Left renal pelvis (tissue), 4 donors: ENCODE measurements around the gene HCFC1. TPM values are rescaled to one million over a fixed set of nuclear protein-coding genes. Genes with fewer than 3 reads are reported as not detected.

Source experiments
- DNase-seq, 4 donors: peaks; one replicate each; pipeline ENCODE4 v3.0.0-alpha.2; 2013; ENCODE audit warnings: low read depth in 4 of 4, low spot score in 3 of 4
- polyA plus RNA-seq, 4 donors: library from polyadenylated mRNA; unstranded; fragments of 120-200 nt; gene quantifications; one replicate each; pipeline ENCODE4 v1.2.1, GENCODE V29; 2013; ENCODE audit not compliant: insufficient read length in 4 of 4

Gene HCFC1
- polyA plus RNA-seq = 10 to 100 TPM; 38.1 to 49.9 (median 42.2) TPM

DNA sequence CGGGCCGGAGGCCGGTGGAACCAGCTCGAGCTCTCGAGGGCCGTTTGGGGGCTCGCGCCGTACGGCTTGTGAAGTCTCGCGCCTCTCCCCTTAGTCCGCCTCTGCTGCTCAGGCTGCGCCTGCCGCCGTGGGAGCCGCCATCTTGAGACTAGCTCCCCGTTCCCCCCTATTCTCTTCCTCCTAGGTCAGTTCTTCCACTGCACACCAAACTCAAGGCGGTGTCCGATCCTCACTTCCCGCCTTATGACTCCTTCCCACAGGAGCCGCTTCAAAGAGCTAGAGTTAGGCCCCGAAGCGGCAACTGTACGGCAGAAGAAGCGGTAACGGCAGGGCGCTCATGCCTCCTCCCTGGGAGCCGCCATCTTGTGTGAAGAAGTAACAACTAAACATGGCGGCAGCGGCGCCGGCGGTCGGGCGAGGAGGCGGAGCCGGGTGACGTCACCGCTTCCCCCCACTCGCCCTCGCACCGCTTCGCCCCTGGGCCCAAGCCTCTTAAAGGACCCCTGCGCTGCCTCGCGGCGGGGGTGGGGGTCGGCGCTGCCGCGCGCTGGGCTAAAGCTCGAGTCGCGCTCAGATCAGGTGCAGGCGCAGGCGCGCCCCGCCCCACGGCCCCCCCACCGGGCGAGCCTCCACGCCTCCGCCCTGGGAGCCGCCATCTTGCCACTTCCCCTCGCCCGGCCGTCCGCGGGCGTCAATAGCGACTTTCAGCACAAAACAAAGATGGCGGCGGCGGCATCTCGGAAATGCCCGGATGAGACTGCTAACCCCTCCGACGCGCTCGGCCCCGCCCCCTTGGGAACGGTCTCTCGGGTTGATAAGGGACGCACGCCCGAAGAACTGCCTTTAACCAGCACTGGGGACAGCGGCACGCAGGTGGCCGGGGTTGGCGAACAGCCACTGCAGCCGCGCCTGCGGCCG, at the start of gene HCFC1:
Gene HCFC1, minus strand, starts transcription at position 369 of the 918 bp plus-strand sequence. CDS start 978 bp downstream, outside the sequence.
- DNase-seq = peak in 3 of 4 donors; percentile 76 to 79 (median 77)

DNA sequence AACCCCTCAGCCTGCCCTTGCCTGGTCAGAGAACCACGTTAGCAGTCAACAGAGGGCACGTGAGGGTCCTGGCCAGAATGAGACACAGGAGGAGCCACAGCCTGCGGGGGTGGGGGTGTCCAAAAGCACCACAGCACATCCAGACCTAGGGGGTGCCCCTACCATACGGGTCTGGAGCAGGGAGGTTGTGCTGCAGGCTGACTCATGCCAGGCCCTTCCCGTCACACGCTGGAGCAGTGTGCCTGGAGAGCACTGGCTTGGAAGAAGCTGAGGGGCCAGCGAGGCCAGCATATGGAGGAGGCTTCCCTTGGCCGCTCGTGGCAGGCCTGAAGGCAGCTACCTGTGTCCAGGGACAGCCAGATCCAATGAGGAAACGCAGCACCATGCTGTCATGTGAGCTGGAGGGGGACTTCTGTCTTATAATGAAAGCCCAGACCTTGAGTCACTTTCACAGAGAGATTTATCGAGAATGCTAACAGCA, 49.6 kb upstream of the HCFC1 start:
- no peak for DNase-seq

- no peak for DNase-seq
Measured at GRCh38 chrX:154020536-154021115, 49.0 kb upstream of the HCFC1 start.

DNA sequence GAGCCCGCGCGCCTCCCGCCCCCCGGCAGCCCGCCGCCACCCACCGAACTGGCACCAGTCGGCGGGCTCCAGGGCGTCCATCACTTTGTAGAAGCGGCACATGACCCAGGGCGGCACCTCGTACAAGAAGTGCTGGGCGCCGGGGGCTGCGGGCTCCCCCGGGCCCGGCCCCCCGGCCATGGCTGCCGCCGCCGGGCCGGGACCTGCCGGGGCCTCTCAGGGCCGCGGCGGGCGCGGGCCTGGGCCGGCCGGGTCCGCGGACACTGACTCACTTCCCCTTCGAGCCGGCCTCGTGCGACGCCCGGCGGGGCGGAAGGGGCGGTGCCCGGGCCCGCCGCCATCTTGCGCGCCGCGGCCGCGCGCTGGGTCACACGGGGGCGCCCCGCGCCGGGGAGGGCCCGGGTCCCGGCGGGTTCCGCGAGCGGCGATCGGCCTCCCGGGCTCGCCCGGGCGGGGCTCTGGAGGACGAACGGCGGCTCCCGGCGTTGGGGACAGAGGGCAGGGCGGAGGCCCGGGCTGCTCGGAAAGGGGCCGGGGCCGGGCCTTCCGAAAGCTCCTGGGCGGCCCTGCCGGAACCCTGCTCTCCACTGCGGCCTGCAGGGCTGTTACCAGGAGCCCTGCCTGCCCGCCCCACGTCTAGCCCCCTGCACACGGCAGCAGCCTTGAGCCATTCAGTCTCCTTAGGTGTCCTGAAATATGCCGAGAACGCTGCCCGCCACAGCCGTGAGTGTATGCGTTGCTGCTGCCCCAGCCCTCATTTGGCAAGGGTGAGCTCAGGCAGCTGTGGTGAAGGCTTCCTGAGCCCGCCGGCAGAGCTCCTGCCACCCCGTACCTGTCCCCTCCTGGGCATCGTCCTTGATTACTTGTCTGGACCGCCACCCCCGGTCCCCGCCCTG, 48.3 kb upstream of the HCFC1 start, which contains the start of gene IRAK1:
Gene IRAK1, minus strand, starts transcription at position 270 of the 896 bp plus-strand sequence. Its CDS starts 90 bp downstream, at position 180.
- no peak for DNase-seq

DNA sequence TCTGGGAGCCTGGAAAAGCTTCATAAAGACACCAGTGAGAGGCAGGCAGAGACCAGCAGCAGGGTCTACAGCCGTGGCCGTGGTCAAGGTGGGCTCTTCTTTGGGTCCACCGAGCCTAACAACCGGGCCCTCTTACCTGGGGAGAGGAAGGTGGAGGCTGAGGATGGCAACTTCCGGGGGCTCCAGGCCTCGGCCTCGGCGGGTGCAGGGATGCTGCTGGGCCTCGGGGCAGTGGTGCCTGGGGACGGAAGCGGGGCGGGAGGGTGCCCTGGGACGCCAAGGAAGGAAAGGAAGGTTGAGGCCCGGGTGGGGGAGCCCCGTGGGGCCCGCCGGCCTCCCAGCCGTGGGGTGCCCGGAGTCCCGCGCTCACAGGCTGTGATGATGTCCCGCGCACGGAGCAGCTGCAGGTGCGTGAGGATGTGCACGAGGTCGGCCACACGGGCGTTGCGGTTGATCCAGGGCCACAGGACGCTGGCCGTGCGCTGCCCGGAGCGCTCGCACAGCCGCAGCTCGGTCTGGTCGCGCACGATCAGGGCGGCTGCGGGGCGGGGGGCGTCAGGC, 47.5 kb upstream of the HCFC1 start:
- DNase-seq = no peak

DNA sequence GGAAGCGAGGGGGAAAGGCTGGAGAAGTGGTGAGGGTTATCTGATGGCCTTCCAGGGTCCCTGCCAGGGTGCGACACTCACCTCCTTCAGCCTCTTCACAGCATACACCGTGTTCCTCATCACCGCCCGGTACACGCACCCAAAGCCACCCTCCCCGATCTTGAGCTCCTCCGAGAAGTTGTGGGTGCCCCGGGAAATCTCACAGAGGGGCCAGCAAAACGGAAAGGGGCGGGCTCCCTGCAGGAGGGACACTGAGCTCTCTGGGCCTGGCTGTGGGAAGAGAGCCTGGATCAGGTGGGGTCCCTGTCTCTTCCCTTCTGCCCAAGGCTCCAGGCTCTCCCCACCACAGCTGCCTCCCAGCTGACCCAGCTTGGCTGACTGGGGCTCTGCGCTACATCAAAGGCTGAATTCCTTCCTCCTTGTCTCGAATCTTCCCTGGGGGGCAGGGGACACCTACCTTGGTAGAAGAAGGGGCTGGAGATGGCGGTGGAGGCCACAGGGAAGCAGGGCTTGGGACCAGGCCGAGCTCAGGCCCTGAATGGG, 47.0 kb upstream of the HCFC1 start:
- no peak for DNase-seq

GRCh38 chrX:154017766-154018517, 46.3 kb upstream of the HCFC1 start:
- no peak for DNase-seq

DNA sequence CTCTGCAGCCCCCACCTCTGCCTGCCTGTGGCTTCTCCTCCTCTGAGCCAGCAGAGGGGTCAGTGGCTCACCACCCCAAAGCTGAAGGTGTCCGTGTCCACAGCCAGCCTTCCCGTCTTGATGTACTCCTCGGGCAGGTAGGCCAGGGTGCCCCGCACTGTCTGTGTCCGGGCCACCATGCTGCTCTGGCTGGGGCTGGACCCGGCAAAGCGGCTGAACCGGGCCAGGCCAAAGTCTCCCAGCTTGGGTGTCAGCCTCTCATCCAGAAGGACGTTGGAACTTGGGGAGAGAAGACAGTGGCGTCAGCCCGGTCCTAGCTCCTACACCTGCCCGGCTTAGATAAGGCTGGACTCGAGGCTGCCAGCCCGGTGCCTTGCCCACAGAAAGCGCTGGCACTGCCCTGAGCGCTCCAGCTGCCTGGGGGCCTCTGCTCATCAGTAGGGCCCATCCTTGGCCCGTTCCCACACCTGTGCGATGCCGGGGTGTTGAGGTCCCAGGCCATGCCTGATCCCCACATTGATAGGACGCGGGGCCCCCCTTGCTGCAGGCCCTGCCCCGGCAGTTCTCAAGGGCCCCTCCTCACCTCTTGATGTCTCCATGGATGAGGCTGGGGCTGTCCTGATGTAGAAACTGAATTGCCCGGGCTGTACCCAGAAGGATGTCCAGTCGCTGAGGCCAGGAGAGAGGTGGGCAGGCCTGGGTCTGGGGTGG, 44.9 kb upstream of the HCFC1 start:
- DNase-seq = no peak

DNA sequence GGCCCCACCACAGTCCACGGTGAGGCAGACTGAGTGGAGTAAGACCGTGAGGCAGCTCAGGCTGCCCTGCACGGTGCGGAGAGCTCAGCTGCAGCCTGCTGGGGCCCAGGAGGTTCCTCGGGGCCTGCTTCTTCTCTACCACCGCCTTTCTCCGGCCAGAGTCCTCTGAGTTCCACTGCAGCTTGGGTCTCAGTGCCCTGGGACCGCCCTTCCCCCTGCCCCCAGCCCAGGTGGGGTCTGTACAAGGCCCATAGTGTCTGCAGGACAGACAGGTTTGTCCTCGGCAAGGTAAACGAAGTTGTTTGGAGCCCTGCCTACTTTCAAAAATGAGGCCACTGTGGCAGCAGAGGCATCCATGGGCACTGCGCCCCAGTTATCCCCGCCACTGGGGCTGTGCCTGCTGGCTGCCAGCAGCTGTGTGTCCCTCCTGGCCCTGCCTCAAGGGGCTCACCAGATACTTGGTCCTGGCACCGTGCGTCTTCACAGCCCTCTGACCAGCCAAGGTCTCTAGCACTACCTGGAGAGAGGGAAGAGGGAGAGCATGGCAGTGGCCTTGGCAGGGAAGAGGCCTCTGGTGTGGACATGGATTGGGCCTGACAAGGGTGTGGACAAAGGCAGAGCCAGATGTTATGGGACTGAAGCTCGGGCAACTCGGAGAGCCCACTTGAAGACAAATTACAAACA, 44.1 kb upstream of the HCFC1 start:
- DNase-seq = no peak

DNA sequence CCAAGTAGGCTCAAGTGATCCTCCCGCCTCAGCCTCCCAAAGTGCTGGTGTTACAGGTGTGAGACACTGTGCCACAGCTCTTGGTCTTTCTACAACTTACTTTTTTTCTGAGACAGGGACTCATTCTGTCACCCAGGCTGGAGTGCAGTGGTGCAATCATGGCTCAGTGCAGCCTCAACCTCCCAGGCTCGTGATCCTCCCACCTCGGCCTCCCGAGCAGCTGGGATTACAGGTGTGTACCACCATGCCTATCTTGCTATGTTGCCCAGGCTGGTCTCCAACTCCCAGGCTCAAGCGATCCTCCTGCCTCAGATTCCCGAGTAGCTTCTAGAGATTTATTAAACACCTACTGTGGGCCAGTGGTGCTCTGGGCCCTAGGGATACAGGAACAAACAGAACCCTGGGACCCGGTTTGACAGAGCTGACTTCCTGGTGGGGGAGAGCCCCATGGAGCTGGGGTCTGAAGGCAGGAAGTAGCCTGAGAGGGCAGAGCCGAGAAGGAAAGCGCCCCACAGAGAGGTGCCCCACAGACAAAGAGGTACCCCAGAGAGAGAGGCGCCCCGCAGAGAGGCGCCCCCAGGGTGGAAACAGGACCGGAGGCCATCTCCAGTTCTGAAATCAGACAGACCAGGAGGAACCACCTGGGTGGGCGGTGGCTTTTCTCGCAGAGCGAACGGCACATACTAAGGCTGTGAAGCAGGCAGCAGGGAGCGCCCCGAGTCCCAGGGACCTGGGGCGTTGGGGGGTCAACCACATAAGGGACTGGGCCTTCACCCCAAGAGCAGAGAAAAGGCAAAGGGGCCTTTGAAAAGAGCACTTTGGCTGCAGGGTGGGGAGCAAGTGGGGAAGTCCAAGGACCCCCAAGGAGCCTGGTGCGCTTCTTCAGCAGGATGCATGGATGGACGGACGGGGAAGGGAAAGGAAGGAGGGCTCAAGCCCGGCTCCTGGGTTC, 43.1 kb upstream of the HCFC1 start:
- no peak for DNase-seq

DNA sequence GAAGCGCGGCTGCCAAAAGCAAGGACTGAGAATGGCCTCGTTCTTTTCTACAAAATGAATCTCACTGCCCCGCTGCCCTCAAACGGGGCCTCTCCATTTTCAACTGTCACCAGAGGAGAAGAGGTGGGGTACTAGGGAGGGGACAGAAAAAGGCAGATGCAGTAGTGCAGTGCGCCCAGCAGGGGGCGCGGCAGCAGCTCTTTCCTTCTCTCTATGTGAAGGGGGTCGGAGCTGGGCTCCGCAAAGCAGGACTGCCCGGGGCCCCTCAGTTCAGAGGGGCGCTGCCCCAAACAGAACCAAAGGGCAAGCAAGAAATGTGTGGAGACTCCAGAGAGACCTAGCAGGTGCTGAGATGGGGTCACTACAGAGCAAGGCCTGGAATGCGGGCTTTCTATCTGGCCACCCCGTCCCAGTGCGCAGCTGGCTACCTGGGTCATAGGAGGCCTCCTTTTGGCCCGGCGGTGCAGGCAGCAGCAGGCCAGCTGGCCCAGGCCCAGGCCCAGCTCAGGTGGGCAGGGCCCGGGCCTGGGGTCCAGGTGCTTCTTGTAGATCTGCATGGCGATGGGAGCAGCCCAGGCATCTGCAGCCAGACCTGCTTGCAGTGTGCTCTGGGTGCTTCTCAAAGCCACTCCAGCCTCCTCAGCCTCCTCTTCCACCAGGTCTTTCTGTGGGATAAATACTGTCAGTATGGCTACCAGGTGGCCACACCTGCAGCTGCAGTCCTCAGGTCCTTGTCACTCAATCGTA, 42.2 kb upstream of the HCFC1 start:
- DNase-seq = no peak

DNA sequence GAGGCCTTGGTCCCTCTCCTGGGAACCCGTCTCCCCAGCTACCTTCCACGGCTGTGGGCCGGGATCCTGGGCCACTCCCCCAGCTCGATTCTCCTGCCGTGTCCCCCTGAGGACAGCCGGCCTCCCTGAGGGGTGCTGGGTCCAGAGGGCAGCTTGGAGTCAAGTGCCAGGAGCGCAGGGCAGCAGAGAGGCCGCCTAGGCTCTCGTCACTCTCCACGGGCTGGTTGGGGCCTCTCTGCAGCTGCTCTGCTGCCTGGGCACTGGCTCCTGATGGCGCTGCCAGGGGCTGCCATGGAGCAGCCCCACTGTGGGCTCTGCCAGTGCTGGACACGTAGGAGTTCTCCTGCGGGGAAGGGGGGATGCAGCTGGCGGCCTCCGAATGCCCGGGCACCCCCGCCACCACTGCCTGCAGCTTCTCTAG, 41.4 kb upstream of the HCFC1 start:
- DNase-seq = no peak

DNA sequence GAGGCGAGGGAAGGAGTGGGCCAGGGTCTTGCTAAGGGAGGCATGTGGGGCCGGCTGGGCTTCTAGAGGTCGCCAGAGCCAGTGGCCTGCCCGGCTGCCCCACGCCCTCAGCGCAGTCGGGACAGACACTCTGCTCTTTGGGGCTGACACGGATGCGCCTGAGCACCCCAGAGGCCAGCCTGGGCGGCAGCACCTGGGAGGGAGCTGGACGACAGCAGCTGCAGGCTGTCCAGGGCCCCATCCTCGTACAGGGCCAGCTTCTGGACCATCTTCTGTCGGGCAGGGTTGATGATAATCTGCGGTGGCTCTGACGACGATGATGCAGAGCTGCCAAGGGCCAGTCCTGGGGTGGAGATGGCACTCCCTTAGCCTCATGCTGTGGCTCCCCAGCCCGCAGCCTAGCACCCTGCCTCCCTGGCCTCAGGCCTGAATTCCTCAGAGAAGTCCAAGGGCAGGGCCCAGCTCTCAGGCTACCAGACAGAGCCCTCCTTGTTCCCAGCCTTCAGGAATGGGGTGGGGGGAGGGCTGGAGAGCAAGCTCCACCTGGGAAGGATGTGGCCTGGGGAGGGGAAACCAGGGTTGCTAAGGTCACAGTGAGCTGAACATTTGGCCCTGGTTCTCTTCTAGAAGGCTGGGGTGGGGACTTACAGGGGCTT, 40.8 kb upstream of the HCFC1 start:
- DNase-seq = no peak

DNA sequence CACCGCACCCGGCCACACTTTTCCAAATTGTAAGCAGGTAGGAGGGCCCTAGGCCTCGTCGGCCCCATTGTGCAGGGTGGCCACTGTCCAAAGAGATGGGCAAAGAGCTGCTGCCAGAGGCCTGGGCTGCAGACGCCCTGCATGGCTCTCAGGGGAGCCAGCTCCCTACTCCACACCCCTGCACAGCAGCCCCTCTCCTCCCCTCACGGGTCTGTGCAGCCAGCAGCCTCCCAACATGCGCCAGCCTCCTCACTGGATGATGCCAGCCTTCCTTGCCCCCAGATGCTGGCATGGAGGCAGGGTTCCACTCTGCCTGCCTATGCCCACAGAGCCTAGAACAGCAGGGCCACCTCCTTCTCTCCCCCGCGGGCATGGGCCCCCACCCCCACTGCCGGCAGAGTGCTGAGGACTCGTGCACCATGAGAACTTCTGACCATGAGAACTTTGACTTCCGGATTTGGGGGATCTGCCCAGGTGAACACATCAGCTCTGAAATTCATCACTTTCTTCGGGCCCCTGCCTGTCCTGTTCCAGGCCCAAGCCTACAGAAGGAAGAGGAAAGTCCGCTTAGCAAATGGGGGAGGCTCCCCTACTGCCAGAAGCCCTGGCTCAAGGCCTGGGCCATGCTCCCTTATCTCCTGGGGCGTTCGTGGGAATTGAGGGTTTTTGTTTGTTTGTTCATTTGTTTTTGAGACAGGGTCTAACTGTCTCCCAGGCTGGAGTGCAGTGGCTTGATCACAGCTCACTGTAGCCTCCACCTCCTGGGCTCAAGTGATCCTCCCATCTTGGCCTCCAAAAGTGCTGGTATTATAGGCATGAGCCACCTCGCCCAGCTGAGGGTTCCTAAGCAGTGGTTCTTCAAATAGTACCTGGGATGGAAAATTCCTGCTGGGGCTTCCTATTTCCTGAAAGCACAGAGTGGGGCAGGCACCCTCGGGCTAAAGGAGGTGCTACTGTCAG, 40.0 kb upstream of the HCFC1 start:
- DNase-seq = no peak
